ENCODE measurements around the gene CYP3A4.

The CYP3A4 gene

GRCh38 chr7:99778880-99779279, 5.1 kb downstream of the CYP3A4 start:
- TF ChIP-seq FOXP2 (optimal IDR thresholded peaks at IDR 0.05; ENCODE audit: borderline replicate concordance, extremely low read depth, extremely low read length, insufficient read depth) (no peak), SIN3A (IDR thresholded peaks at IDR 0.05; ENCODE audit: borderline replicate concordance, insufficient read depth, low read length) (no peak), POLR2AphosphoS5 (IDR thresholded peaks at IDR 0.05; ENCODE audit: low read depth, low read length) (no peak), REST (IDR thresholded peaks at IDR 0.05; ENCODE audit: insufficient read depth in 1 of 2, low read depth in 2 of 2, low read length in 2 of 2) (no peak), TAF1 (IDR thresholded peaks at IDR 0.05; ENCODE audit: borderline replicate concordance, insufficient read depth, low read length) (no peak)

- TF ChIP-seq REST (IDR thresholded peaks at IDR 0.05; ENCODE audit: insufficient read depth in 1 of 2, low read depth in 2 of 2, low read length in 2 of 2) (no peak), FOXP2 (optimal IDR thresholded peaks at IDR 0.05; ENCODE audit: borderline replicate concordance, extremely low read depth, extremely low read length, insufficient read depth) (no peak), TAF1 (IDR thresholded peaks at IDR 0.05; ENCODE audit: borderline replicate concordance, insufficient read depth, low read length) (no peak), POLR2AphosphoS5 (IDR thresholded peaks at IDR 0.05; ENCODE audit: low read depth, low read length) (no peak), SIN3A (IDR thresholded peaks at IDR 0.05; ENCODE audit: borderline replicate concordance, insufficient read depth, low read length) (no peak)
Observed at GRCh38 chr7:99772565-99772964, 11.4 kb downstream of the CYP3A4 start.

- TF ChIP-seq TAF1 (IDR thresholded peaks at IDR 0.05; ENCODE audit: borderline replicate concordance, insufficient read depth, low read length), result no peak
- TF ChIP-seq POLR2AphosphoS5 (IDR thresholded peaks at IDR 0.05; ENCODE audit: low read depth, low read length), result no peak
- no peak for TF ChIP-seq FOXP2 (optimal IDR thresholded peaks at IDR 0.05; ENCODE audit: borderline replicate concordance, extremely low read depth, extremely low read length, insufficient read depth)
- TF ChIP-seq REST (IDR thresholded peaks at IDR 0.05; ENCODE audit: insufficient read depth in 1 of 2, low read depth in 2 of 2, low read length in 2 of 2), result no peak
- no peak for TF ChIP-seq SIN3A (IDR thresholded peaks at IDR 0.05; ENCODE audit: borderline replicate concordance, insufficient read depth, low read length)
Observed at GRCh38 chr7:99768471-99768870, 15.5 kb downstream of the CYP3A4 start.

- TF ChIP-seq FOXP2 (optimal IDR thresholded peaks at IDR 0.05; ENCODE audit: borderline replicate concordance, extremely low read depth, extremely low read length, insufficient read depth) (no peak), SIN3A (IDR thresholded peaks at IDR 0.05; ENCODE audit: borderline replicate concordance, insufficient read depth, low read length) (no peak), TAF1 (IDR thresholded peaks at IDR 0.05; ENCODE audit: borderline replicate concordance, insufficient read depth, low read length) (no peak), REST (IDR thresholded peaks at IDR 0.05; ENCODE audit: insufficient read depth in 1 of 2, low read depth in 2 of 2, low read length in 2 of 2) (no peak), POLR2AphosphoS5 (IDR thresholded peaks at IDR 0.05; ENCODE audit: low read depth, low read length) (no peak)
Observed at GRCh38 chr7:99767662-99768061, 16.3 kb downstream of the CYP3A4 start.

Measured in PFSK-1 (cell line).